Heart left ventricle (tissue), 16 donors: ENCODE measurements around the gene SYNJ1. TPM values are rescaled to one million over a fixed set of nuclear protein-coding genes. Genes with fewer than 3 reads are reported as not detected.

ENCODE experiments used
- ATAC-seq, 4 donors: fragments of 200-7000 bp; cut with Tn5 transposase; one replicate each; pipeline ENCODE4 v1.9.1; 2020 to 2022; ENCODE audit warnings: moderate library complexity in 4 of 4, mild to moderate bottlenecking in 3 of 4, moderate number of reproducible peaks in 1 of 4
- DNase-seq, 5 donors: peaks; one replicate each; pipeline ENCODE4 v3.0.0-alpha.2; 2020
- H3K27ac ChIP-seq, 12 donors: fragments of 200-600 bp; sonication (generic) in 4 of 12; one replicate each; pipeline versions ENCODE4 v1.5.0 to v1.8.0; 2016 to 2022; ENCODE audit warnings: mild to moderate bottlenecking in 2 of 12
- H3K27me3 ChIP-seq, 9 donors: fragments of 200-600 bp; sonication (generic) in 2 of 9; one replicate each; pipeline versions ENCODE4 v1.5.1 to v1.8.0; 2016 to 2022; ENCODE audit warnings: mild to moderate bottlenecking in 3 of 9
- H3K36me3 ChIP-seq, 9 donors: fragments of 200-600 bp; sonication (generic) in 2 of 9; one replicate each; pipeline versions ENCODE4 v1.5.0 to v1.8.0; 2018 to 2022; ENCODE audit warnings: mild to moderate bottlenecking in 2 of 9
- H3K4me1 ChIP-seq, 12 donors: fragments of 200-600 bp; sonication (generic) in 4 of 12; one replicate each; pipeline versions ENCODE4 v1.5.0 to v1.8.0; 2016 to 2022; ENCODE audit warnings: mild to moderate bottlenecking in 3 of 12
- H3K4me3 ChIP-seq, 12 donors: fragments of 200-600 bp; sonication (generic) in 4 of 12; one replicate each; pipeline versions ENCODE4 v1.5.0 to v1.8.0; 2017 to 2022; ENCODE audit warnings: mild to moderate bottlenecking in 9 of 12, moderate library complexity in 4 of 12
- H3K9me3 ChIP-seq, 12 donors: fragments of 200-600 bp; sonication (generic) in 4 of 12; one replicate each; pipeline versions ENCODE4 v1.5.0 to v1.8.0; 2016 to 2022; ENCODE audit warnings: mild to moderate bottlenecking in 1 of 12
- CTCF ChIP-seq, 12 donors: fragments of 200-600 bp; sonication (generic) in 4 of 12; IDR thresholded peaks; one replicate each; pipeline versions ENCODE4 v1.5.0 to v1.8.0; 2018 to 2022; ENCODE audit warnings: antibody characterized with exemption in 12 of 12, mild to moderate bottlenecking in 5 of 12
- POLR2A ChIP-seq, 2 donors: fragments of 450-650 bp; IDR thresholded peaks; one replicate each; pipeline ENCODE4 v1.6.1; 2017; ENCODE audit warnings: antibody characterized with exemption in 2 of 2, mild to moderate bottlenecking in 2 of 2, moderate library complexity in 2 of 2
- WGBS, 4 donors: extraction: QIAGEN DNeasy Blood & Tissue Kit in 2 of 4; methylation state at CpG; one replicate each; pipeline versions ENCODE4 v1.1.5 to v1.1.7; 2013 to 2018; 5-methylcytosine and 5-hydroxymethylcytosine counted together
- intact Hi-C, 10 donors: fragments of 100-400 bp; cut with DNase I; formaldehyde crosslinking; loops; one replicate each; pipeline versions ENCODE4 v1.11.1 to v1.14.2; 2022
- polyA plus RNA-seq, 2 donors: library from polyadenylated mRNA; stranded (reverse); fragments of 200-250 nt; gene quantifications; one replicate each; pipeline ENCODE4 v1.2.3, GENCODE V29; 2013
- total RNA-seq, 9 donors: library from RNA; depleted of rRNA in 2 of 9; stranded (reverse); fragments of >200 nt in 2 of 9; fragmentation: NEBNext Ultra II Directional in 3 of 9; extraction: Animal tissue kit (Norgen Biotek cat#: 25700) in 3 of 9; gene quantifications; one replicate each; pipeline versions ENCODE4 v1.1.0 to v1.2.4, GENCODE V29; 2016 to 2023
- donor health status: ischemic (EF 13 %, LVEDD 7.1; RV severe dilation, severe dysfunction).
- donor health status: healthy with polysubstance abuse.
- donor health status: DM: no; HTN: yes; CAD: no.
- donor health status: DM: no; HTN: no; CAD: no.
- donor health status: ischemic (EF 25% LVEDD 6.9; RV normal size, moderate dysfunction).
- donor health status: ischemic (EF 25% LVEDD 5.7; RV mildly dilated, moderate dysfunction).
- donor health status: healthy.
- donor health status: DM: yes; HTN: yes; CAD: no.
- donor health status: ischemic (EF 35%, LVEDD 5.7; RV mildly dilated, moderate dysfunction).
- donor health status: nonischemic (EF 11% LVEDD 7.7; RV severe dilation, severe dysfunction).
- donor health status: DM: yes; HTN: yes; CAD: no.
- donor health status: PGD.
- donor health status: ischemic (EF 29% LVEDD 5.4; RV normal size, mild dysfunction).
- donor health status: nonischemic (EF 23%, LVEDD 6.1; RV moderate dilation, normal function).

SYNJ1 gene
- total and polyA plus RNA-seq, 11 donors, result 4.1 to 17.4 (median 10.3) TPM

- Histone ChIP-seq H3K4me3 (no peak overlapping the region), H3K9me3 (peaks cover 0 to 8% (median 0%) of the 10 kb centered on the region in 12 donors), H3K36me3 (peaks cover 0 to 25% (median 18%) of the 10 kb centered on the region in 9 donors), H3K4me1 (peaks cover 0 to 31% (median 10%) of the 10 kb centered on the region in 12 donors), H3K27ac (no peak overlapping the region), H3K27me3 (no peaks in the 10 kb centered on the region)
- no peak for ATAC-seq
- intact Hi-C loops, result no loop called here
- 96 to 98% (median 96%) methylated on average over 2 of the region's 2 CpGs for WGBS, 4 donors
- TF ChIP-seq POLR2A (IDR thresholded peaks at IDR 0.05) (no peak), CTCF (IDR thresholded peaks at IDR 0.05) (no peak)
- DNase-seq, result no peak
Observed at GRCh38 chr21:32716486-32716885, 11.3 kb downstream of the SYNJ1 start.

GRCh38 chr21:32713726-32714125, 14.1 kb downstream of the SYNJ1 start:
- ATAC-seq, result no peak
- H3K36me3 ChIP-seq, result peaks cover 0 to 3% (median 0%) of the 10 kb centered on the region in 9 donors
- H3K4me3 ChIP-seq, result no peak overlapping the region
- H3K4me1 ChIP-seq, result peaks cover 0 to 23% (median 12%) of the 10 kb centered on the region in 12 donors
- H3K27me3 ChIP-seq, result no peaks in the 10 kb centered on the region
- TF ChIP-seq CTCF (IDR thresholded peaks at IDR 0.05) (no peak), POLR2A (IDR thresholded peaks at IDR 0.05) (no peak)
- peaks cover 0 to 8% (median 0%) of the 10 kb centered on the region in 12 donors for H3K9me3 ChIP-seq
- intact Hi-C loops, result no loop called here
- DNase-seq, result no peak
- no peak overlapping the region for H3K27ac ChIP-seq

GRCh38 chr21:32712641-32713040, 15.2 kb downstream of the SYNJ1 start:
- ATAC-seq (no peak), DNase-seq (no peak)
- TF ChIP-seq CTCF (IDR thresholded peaks at IDR 0.05), result no peak
- TF ChIP-seq POLR2A (IDR thresholded peaks at IDR 0.05), result no peak
- Histone ChIP-seq H3K4me1 (peaks cover 0 to 27% (median 13%) of the 10 kb centered on the region in 12 donors), H3K27me3 (no peaks in the 10 kb centered on the region), H3K9me3 (peaks cover 0 to 8% (median 0%) of the 10 kb centered on the region in 12 donors), H3K36me3 (no peaks in the 10 kb centered on the region), H3K27ac (peak overlapping the region in 1 of 12 donors; percentile 4), H3K4me3 (no peak overlapping the region)
- intact Hi-C loops, result no loop called here
- 25 to 41% (median 37%) methylated on average over 4 of the region's 4 CpGs for WGBS, 4 donors

GRCh38 chr21:32712043-32712442, 15.8 kb downstream of the SYNJ1 start:
- H3K9me3 ChIP-seq, result peaks cover 0 to 8% (median 0%) of the 10 kb centered on the region in 12 donors
- peak in 1 of 4 donors; percentile 14 for ATAC-seq
- no peak overlapping the region for H3K4me3 ChIP-seq
- intact Hi-C loops, result no loop called here
- no peaks in the 10 kb centered on the region for H3K36me3 ChIP-seq
- TF ChIP-seq POLR2A (IDR thresholded peaks at IDR 0.05) (no peak), CTCF (IDR thresholded peaks at IDR 0.05) (no peak)
- peaks cover 0 to 27% (median 13%) of the 10 kb centered on the region in 12 donors for H3K4me1 ChIP-seq
- H3K27me3 ChIP-seq, result no peaks in the 10 kb centered on the region
- DNase-seq, result no peak
- H3K27ac ChIP-seq, result peak overlapping the region in 2 of 12 donors; percentile 10 to 39
